ENCODE results near the gene FBXL14.

DNA sequence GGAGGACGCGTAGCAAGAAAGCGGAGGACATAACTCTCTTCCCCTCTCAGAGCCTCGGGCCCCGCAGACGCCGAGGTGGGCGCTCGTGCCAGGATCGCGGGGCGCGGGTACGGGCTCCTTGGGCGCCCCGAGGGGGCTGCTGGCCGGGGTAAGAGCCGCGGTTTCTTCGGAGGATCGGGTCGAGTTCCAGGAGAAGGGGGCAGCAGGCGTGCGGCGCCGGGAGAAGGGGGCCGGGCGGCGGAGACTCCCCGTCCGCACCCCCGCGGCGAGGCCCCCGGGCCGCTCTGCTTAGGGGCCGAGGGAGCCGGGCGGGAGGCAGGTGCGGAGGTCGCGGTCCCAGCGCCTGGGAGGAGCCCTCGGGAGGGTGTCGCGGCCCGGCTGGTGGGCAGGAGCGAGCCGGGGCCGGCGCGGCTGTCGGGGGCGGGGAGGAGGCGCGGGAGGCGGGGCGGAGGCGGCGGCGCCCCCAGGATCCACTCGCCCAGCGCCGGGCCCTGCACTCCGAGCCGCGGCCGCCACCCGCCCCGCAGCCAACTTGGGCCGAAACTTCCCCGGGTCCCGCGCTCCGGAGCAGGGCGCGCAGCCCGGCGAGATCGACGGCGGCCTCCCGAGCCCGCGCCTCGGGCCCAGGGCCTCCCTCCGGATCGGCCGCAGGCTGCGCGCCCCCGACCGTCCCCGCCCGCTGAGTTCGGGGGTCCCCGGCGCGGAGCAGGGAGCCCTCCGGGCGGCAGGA, 64.4 kb downstream of the FBXL14 start:
- no peak for TF ChIP-seq EP300 (IDR thresholded peaks at IDR 0.05)
- TF ChIP-seq, protein P1, sequence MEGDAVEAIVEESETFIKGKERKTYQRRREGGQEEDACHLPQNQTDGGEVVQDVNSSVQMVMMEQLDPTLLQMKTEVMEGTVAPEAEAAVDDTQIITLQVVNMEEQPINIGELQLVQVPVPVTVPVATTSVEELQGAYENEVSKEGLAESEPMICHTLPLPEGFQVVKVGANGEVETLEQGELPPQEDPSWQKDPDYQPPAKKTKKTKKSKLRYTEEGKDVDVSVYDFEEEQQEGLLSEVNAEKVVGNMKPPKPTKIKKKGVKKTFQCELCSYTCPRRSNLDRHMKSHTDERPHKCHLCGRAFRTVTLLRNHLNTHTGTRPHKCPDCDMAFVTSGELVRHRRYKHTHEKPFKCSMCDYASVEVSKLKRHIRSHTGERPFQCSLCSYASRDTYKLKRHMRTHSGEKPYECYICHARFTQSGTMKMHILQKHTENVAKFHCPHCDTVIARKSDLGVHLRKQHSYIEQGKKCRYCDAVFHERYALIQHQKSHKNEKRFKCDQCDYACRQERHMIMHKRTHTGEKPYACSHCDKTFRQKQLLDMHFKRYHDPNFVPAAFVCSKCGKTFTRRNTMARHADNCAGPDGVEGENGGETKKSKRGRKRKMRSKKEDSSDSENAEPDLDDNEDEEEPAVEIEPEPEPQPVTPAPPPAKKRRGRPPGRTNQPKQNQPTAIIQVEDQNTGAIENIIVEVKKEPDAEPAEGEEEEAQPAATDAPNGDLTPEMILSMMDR (IDR thresholded peaks at IDR 0.05), result no peak
- no peak for TF ChIP-seq POLR2AphosphoS5 (IDR thresholded peaks at IDR 0.05)
- no peak for TF ChIP-seq POLR2A (IDR thresholded peaks at IDR 0.05)

Measured in upper lobe of left lung (tissue), 4 donors.